Stimulated activated effector memory CD8-positive, alpha-beta T cell treated with anti-CD3 and anti-CD28 coated beads, Interleukin-12 subunit alpha, Interleukin-12 subunit beta, amount 100 ng/mL, for 72 hours (primary cell): ENCODE measurements around the gene CYP8B1.
A peak's percentile ranks its signal among the peaks of the same experiment; 100 is the strongest.

Source experiments
- ATAC-seq: fragments of 150-1000 bp; cut with Tn5 transposase; 2 replicates; pipeline ENCODE4 v1.10.0; 2021
- DNase-seq, 2 donors: peaks; one replicate each; pipeline ENCODE4 v3.0.0; 2021 to 2022; ENCODE audit warnings: low spot score in 2 of 2
- H3K27ac Mint-ChIP-seq: one replicate; pipeline ENCODE4 v1.8.0; 2022; ENCODE audit warnings: mild to moderate bottlenecking, mixed read lengths
- H3K36me3 Mint-ChIP-seq: one replicate; pipeline ENCODE4 v1.8.0; 2022; ENCODE audit warnings: mild to moderate bottlenecking, mixed read lengths
- H3K4me1 Mint-ChIP-seq: one replicate; pipeline ENCODE4 v1.8.0; 2022; ENCODE audit warnings: mixed read lengths
- H3K4me3 Mint-ChIP-seq: one replicate; pipeline ENCODE4 v1.8.0; 2022; ENCODE audit warnings: mild to moderate bottlenecking, mixed read lengths
- H3K9me3 Mint-ChIP-seq: one replicate; pipeline ENCODE4 v1.8.0; 2022; ENCODE audit warnings: mixed read lengths

The CYP8B1 gene

DNA sequence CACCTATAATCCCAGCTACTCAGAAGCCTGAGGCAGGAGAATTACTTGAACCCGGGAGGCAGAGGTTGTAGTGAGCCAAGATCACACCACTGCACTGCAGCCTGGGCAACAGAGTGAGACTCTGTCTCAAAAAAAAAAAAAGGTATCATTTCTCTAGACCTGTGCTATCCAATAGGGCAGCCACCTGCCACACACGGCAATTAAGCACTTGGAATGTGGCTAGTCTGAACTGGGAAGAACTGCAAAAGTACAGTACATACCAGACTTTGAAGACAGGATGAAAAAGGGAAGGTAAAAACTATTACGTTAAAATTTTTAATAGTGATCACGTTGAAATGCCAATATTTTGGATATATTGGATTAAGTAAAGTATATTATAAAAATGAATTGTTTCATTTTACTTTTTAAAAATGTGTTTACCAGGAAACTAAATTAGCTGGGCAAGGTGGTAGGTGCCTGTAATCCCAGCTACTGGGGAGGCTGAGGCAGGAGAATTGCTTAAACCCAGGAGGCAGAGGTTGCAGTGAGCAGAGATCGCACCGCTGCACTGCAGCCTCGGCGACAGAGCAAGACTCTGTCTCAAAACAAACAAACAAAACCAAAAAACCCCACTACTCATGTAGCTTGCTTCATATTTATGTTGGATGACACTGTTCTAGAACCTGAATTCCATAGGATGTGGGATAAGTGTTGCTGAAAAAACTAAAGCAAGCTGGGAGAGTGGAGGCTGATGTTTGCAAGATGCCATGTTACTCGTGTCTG lies 2.3 kb downstream of the CYP8B1 start:
- Mint-ChIP-seq H3K36me3 (no peaks in the 10 kb centered on the region), H3K4me3 (no peak overlapping the region), H3K4me1 (no peaks in the 10 kb centered on the region), H3K9me3 (no peaks in the 10 kb centered on the region), H3K27ac (no peak overlapping the region)
- DNase-seq (no peak), ATAC-seq (no peak)

DNA sequence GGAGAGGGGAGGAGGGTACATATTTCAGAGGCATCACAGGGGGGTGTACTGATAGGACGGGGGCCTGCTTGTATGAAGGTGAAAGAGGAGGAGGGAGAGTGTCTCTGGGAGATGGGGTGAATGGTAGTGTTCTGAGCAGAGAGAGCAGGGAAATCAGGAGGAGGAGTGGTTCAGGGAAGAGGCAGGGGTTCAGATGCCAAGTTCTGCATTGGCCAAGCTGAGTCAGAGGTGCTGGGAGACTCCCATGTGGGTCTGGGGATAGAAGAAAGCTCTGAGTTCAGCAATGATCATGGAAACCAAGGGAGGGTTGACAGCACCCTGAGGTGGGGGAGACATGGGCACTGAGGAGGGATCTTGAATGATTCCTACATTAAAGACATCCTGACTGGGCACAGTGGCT lies 3.0 kb downstream of the CYP8B1 start:
- H3K27ac Mint-ChIP-seq: no peak overlapping the region
- H3K36me3 Mint-ChIP-seq: no peaks in the 10 kb centered on the region
- H3K4me3 Mint-ChIP-seq: no peak overlapping the region
- DNase-seq: no peak
- H3K9me3 Mint-ChIP-seq: no peaks in the 10 kb centered on the region
- ATAC-seq: no peak
- no peaks in the 10 kb centered on the region for H3K4me1 Mint-ChIP-seq

DNA sequence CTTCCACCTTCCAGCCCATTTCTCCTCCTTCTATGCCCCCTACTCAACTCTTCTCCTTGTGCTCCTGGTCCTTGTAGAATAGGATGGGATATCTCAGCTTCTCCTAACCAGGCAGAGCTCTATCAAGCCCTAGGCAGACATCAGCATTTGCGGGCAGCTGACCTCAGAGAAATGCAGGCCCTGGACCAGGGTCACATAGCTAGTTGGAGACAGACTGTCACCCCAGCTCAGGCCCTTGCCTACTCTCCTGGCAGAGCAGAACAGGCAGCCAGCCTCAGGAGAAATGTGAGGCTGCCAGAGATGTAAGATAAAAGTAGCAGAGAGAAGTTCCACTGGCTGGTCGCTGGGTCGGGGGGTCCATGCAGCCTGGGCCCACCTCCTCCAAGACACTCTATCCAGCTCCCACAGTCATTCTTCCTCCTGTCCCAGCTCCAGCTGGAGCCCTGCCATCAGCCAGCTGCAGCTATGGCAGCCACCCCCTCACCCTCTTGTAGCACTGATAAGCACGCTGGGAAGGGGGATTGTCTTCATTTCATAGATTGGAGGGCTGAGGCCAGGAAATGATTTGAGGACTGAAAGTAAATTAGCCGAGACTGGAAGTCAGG lies 4.0 kb downstream of the CYP8B1 start:
- Mint-ChIP-seq H3K36me3 (no peaks in the 10 kb centered on the region), H3K4me1 (no peaks in the 10 kb centered on the region), H3K4me3 (no peak overlapping the region), H3K27ac (no peak overlapping the region), H3K9me3 (no peaks in the 10 kb centered on the region)
- DNase-seq (no peak), ATAC-seq (no peak)

DNA sequence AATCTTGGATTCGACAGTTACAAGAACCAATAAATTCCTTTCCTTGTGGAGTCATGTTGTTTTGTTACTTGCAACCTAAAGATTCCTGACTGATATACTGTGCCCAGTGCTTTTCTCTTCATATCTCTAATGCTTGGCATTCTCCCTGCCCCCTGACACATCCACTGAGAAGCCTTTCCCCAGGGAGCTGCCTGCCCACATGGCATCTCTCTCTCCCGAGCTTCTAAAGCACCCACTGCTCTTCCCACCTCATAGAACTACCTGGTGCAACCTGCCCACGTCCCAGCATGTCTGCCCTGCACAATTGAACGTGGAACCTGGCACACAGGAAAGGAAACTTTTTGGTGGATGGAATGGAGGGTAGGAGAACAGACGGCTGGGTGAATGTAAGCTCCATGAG lies 6.8 kb downstream of the CYP8B1 start:
- no peak for ATAC-seq
- Mint-ChIP-seq H3K4me1 (no peaks in the 10 kb centered on the region), H3K4me3 (no peak overlapping the region), H3K9me3 (no peaks in the 10 kb centered on the region), H3K27ac (no peak overlapping the region), H3K36me3 (no peaks in the 10 kb centered on the region)
- no peak for DNase-seq

DNA sequence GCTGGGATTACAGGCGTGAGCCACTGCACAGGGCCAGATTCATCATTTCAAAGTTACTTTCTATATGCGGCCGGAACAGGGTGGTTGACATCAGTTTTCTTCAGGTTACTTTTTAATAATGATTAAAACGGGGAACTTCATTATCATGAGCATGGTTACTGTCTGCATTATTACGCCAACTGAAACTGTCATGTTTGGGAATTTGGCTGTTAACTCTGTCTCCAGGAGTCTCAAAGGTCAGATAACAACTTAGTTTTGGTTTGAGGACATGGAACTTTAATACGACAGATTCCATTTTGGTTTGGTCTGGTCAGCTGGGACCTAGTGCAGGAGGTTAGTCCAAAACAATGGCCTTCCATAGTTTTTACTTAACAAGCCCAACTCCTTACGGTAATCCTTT lies 8.5 kb downstream of the CYP8B1 start:
- DNase-seq (no peak), ATAC-seq (no peak)
- no peaks in the 10 kb centered on the region for H3K36me3 Mint-ChIP-seq
- no peaks in the 10 kb centered on the region for H3K4me1 Mint-ChIP-seq
- H3K9me3 Mint-ChIP-seq: no peaks in the 10 kb centered on the region
- no peak overlapping the region for H3K4me3 Mint-ChIP-seq
- H3K27ac Mint-ChIP-seq: no peak overlapping the region

DNA sequence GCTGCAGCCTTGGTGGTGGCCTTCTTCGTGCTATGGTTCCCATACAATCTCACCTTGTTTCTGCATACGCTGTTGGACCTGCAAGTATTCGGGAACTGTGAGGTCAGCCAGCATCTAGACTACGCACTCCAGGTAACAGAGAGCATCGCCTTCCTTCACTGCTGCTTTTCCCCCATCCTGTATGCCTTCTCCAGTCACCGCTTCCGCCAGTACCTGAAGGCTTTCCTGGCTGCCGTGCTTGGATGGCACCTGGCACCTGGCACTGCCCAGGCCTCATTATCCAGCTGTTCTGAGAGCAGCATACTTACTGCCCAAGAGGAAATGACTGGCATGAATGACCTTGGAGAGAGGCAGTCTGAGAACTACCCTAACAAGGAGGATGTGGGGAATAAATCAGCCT lies 10.4 kb downstream of the CYP8B1 start:
- DNase-seq (no peak), ATAC-seq (no peak)
- no peaks in the 10 kb centered on the region for H3K4me1 Mint-ChIP-seq
- no peaks in the 10 kb centered on the region for H3K9me3 Mint-ChIP-seq
- no peaks in the 10 kb centered on the region for H3K36me3 Mint-ChIP-seq
- H3K4me3 Mint-ChIP-seq: no peak overlapping the region
- no peak overlapping the region for H3K27ac Mint-ChIP-seq

DNA sequence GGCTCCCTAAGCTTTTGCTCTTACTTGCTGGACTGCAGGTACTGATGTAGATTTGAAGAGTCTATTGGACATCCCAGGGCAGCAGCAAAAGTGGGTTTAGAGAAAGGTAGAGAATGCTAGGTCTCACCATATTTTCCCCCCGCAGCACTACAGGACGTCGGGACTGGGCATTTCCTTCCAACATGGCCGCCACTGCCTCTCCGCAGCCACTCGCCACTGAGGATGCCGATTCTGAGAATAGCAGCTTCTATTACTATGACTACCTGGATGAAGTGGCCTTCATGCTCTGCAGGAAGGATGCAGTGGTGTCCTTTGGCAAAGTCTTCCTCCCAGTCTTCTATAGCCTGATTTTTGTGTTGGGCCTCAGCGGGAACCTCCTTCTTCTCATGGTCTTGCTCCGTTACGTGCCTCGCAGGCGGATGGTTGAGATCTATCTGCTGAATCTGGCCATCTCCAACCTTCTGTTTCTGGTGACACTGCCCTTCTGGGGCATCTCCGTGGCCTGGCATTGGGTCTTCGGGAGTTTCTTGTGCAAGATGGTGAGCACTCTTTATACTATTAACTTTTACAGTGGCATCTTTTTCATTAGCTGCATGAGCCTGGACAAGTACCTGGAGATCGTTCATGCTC lies 11.2 kb downstream of the CYP8B1 start:
- Mint-ChIP-seq H3K4me1 (no peaks in the 10 kb centered on the region), H3K4me3 (no peak overlapping the region), H3K27ac (no peak overlapping the region), H3K9me3 (no peaks in the 10 kb centered on the region), H3K36me3 (no peaks in the 10 kb centered on the region)
- DNase-seq (no peak), ATAC-seq (no peak)

DNA sequence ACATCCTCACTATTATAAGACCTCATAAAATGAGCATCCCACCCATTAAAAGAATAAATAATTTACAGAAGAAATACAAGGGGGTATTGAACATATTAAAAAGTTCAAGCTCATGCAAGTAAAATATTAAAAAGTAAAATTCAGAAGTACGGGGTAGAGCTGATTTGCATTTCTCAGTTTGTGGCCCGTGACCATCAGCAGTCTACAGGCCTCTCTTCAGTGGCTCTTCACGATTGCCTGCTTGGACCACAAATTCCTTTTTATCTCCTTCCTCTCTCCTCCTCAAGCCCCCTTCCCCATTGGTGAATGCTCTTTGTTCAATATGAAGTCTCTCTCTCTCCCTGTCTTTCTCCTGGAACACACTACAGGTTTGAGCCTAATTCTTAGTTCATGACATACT lies 19.1 kb downstream of the CYP8B1 start:
- ATAC-seq: no peak
- no peak overlapping the region for H3K27ac Mint-ChIP-seq

DNA sequence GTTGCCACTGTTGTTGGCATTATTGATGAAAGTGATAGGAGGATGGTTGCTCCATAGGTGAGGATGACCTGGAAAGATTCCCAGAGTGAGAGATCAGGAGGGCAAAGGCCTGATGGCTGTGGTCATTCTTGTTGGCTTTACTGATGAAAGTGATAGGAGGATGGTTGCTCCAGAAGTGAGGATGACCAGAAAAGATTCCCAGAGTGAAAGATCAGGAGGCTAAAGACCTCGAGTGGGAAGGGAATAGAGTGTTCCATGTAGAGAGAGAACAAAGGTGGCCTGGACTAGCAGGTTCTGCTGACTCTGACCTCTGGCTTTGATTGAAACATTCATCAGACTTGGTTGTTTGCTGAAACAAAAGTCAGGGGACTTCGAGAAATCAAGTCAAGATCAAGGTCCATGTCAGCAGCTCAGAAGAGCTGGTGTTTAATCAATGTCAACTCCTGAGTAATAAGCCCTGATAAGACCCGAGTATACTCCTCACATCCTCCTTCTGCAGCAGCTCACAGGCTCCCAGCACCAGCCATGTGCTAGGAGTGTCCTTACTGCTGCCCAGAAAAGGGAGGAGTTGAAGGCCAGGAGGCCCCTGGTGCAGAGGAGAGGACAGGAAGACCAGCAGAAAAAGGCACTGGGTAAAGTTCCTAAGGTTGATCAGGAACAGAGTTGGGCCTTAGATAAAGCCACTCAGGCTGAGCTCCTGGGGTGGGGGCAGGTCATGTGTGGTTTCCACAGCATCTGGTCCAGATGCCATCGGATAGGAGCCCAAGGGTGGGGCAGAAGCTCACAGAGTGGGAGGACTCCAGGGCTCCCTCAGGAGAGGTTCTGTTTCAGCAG lies 19.9 kb downstream of the CYP8B1 start:
- DNase-seq (no peak), ATAC-seq (no peak)
- Mint-ChIP-seq H3K9me3 (no peaks in the 10 kb centered on the region), H3K4me1 (no peaks in the 10 kb centered on the region), H3K4me3 (no peak overlapping the region), H3K27ac (peak overlapping the region; percentile 4), H3K36me3 (no peaks in the 10 kb centered on the region)

More for the DNA sequence above, 19.1 kb downstream of the CYP8B1 start:
- Mint-ChIP-seq H3K4me3 (no peak overlapping the region), H3K9me3 (no peaks in the 10 kb centered on the region), H3K4me1 (no peaks in the 10 kb centered on the region), H3K36me3 (no peaks in the 10 kb centered on the region)
- no peak for DNase-seq

DNA sequence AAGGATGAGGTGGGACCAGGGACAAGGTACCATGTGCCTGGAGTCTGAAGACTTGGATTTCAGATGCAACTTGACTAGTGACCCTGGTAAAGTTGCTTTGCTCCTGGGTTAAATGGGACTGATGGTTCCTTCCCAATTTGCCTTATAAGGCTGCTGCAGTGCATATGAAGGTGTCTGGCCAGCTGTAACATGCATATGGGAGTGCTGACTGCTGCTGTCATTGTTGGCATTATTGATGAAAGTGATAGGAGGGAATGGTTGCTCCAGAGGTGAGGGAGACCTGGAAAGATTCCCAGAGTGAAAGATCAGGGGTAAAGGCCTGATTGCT lies 20.5 kb downstream of the CYP8B1 start:
- no peaks in the 10 kb centered on the region for H3K9me3 Mint-ChIP-seq
- peak overlapping the region; percentile 4 for H3K27ac Mint-ChIP-seq
- ATAC-seq: no peak
- H3K36me3 Mint-ChIP-seq: no peaks in the 10 kb centered on the region
- H3K4me1 Mint-ChIP-seq: no peaks in the 10 kb centered on the region
- DNase-seq: no peak
- H3K4me3 Mint-ChIP-seq: no peak overlapping the region

DNA sequence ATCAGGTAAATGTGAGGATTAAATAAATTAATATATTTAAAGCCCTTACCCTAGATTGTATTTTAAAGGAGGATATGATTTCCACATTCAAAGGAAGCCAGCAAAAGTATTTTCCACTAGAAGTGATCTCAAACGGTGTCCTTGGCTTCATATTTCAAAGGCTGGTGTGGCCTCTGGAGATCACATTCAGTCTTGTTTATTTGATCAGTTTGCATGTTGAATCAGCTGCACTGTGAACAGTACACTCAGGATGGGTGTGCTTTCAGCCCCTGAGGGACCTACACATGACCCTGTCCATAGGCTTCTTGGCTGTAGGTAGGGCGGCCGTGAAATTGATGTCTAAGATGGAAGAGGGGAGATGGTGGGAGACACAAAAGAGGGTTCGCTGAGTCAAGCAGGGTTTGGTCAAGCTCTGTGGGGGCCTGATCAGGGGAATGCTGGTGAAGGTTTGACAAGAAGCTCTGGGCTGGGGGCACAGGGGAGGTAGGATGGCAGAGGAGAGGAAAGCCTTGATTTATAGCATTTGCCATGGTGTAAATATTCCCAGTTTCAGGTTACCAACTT lies 21.9 kb downstream of the CYP8B1 start:
- ATAC-seq: no peak
- Mint-ChIP-seq H3K9me3 (no peaks in the 10 kb centered on the region), H3K4me1 (no peaks in the 10 kb centered on the region), H3K36me3 (no peaks in the 10 kb centered on the region), H3K27ac (no peak overlapping the region), H3K4me3 (no peak overlapping the region)
- DNase-seq: no peak

DNA sequence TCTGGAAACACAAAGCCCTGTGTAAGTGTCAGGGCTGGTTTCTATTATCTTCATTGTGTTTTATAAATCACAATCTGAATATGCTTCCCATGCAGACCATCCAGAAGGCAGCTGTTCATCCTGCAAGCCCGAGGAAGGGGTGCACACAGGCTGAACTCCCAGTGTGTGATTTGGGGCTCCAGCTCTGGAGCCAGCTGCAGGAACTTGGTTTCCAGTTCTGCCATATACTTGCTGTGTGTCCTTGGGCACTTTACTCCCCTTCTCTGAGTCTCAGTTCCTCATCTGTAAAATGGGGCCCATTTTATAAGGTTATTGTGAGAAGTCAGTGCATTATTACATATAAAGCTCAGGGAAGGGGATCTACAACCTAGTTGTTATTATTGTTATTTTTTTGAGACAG lies 22.6 kb downstream of the CYP8B1 start:
- DNase-seq (no peak), ATAC-seq (no peak)
- H3K36me3 Mint-ChIP-seq: no peaks in the 10 kb centered on the region
- no peak overlapping the region for H3K4me3 Mint-ChIP-seq
- H3K9me3 Mint-ChIP-seq: no peaks in the 10 kb centered on the region
- no peaks in the 10 kb centered on the region for H3K4me1 Mint-ChIP-seq
- no peak overlapping the region for H3K27ac Mint-ChIP-seq

DNA sequence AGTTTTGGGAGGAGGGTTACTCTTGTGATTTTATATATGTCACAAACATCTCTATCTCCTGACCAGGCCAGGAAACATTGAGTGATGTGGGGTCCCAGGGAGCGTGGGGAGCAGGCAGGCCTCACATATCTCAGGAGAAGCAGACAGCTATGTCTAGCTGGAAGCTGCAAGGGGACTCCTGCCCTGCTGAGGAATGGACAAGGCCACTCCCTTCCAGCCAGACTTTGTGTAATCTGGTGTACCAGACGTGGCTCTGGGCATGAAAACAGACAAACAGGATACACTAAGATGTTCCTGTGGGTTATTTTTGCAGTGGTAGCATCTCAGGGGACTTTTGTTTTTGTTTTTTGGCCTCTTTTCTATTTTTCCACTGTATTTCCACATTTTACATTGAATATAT lies 23.2 kb downstream of the CYP8B1 start:
- Mint-ChIP-seq H3K9me3 (no peaks in the 10 kb centered on the region), H3K4me1 (peaks cover 5% of the 10 kb centered on the region), H3K27ac (peak overlapping the region; percentile 17), H3K4me3 (no peak overlapping the region), H3K36me3 (no peaks in the 10 kb centered on the region)
- DNase-seq: no peak
- no peak for ATAC-seq

DNA sequence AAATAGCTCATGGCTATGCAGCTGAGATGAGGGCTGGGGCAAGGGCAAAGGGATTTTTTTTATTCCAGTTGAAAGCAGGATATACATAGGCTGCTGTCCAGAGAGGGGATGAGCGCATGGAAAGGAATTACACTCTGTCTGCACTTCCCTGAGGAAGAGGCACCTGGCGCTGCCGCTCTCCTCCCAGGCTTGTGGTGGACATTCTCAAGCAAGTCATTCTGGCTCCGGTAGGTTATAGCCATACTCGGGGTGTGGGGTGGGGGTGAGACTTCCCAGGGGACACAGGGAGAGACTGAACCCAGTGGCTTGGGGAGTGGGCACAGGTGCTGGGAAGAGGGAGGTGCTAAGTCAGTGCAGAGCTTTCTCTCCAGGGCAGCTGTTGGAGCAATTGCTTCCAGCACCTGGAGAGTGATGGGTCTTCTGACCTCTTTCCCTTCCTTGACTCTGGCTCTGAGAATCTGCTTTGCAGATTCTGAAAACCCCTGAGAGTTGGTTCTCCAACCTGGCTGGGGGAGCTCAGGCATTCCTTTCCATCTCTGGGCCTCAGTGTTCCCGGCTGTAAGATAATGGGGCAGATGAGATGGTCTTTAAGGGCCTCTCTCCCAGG lies 24.3 kb downstream of the CYP8B1 start:
- H3K9me3 Mint-ChIP-seq: no peaks in the 10 kb centered on the region
- H3K36me3 Mint-ChIP-seq: no peaks in the 10 kb centered on the region
- no peak overlapping the region for H3K4me3 Mint-ChIP-seq
- ATAC-seq (no peak), DNase-seq (no peak)
- peaks cover 15% of the 10 kb centered on the region for H3K4me1 Mint-ChIP-seq
- H3K27ac Mint-ChIP-seq: no peak overlapping the region

DNA sequence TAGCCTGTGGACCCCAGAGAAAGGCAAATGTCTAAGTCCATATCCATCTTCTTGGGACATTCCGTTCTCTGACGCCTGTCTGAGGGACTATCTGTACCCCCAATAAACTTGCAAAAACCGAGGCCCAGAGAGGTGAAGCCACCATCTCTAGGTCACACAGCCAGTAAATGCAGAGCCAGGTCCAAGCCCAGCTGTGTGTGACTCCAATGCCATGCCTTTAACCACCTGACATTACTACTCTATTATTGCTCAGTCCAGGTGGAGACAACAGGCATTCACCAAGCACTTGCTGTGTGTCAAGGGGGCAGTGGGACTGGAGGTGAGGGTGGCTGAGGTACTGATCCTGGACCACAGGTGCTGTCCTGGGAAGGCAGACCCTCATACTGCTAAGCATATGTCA lies 25.4 kb downstream of the CYP8B1 start:
- ATAC-seq: peak; percentile 11

More for the DNA sequence above, 25.4 kb downstream of the CYP8B1 start:
- H3K4me1 Mint-ChIP-seq: peaks cover 15% of the 10 kb centered on the region
- no peaks in the 10 kb centered on the region for H3K36me3 Mint-ChIP-seq
- DNase-seq: no peak
- no peak overlapping the region for H3K27ac Mint-ChIP-seq
- no peaks in the 10 kb centered on the region for H3K9me3 Mint-ChIP-seq
- H3K4me3 Mint-ChIP-seq: no peak overlapping the region
